Measurements from ENCODE around the gene LACC1. TPM values are rescaled to one million over a fixed set of nuclear protein-coding genes. Genes with fewer than 3 reads are reported as not detected.

Gene LACC1
- total and polyA plus RNA-seq, 2 donors (not counting 3 experiments of a cell fraction or from before 2014, with no cell fraction given): 1.2 to 4.0 TPM

GRCh38 chr13:43908156-43909126, 28.7 kb downstream of the LACC1 start:
- no peaks in the 10 kb centered on the region for H4K20me1 ChIP-seq (replicated peaks; ENCODE audit: control insufficient read depth, extremely low read depth, insufficient read depth, low read length)
- no peaks in the 10 kb centered on the region for H3K4me1 ChIP-seq (ENCODE audit: control insufficient read depth, extremely low read depth, insufficient read depth, low read length)
- no peaks in the 10 kb centered on the region for H3K79me2 ChIP-seq (ENCODE audit: control insufficient read depth, insufficient read depth, low read length)
- no peak overlapping the region for H3K4me2 ChIP-seq (ENCODE audit: insufficient read depth, low read length)
- peaks cover 0 to 11% of the 10 kb centered on the region in 2 experiments for H3K27me3 ChIP-seq (ENCODE audit: control insufficient read depth in 2 of 2, insufficient read depth in 2 of 2, low read length in 2 of 2)
- peak; percentile 33 for FAIRE-seq
- no TSS peak for BruUV-seq (replicated peaks)
- intact Hi-C loops (cut with micrococcal nuclease) (loop anchor here (1.0 to 10.0 kb wide), 5 partner anchors 142 to 1376 kb away; no protein-coding TSS in a partner anchor), dilution Hi-C loops (cut with MboI; ENCODE audit: extremely low pct_ligation_motif_present, low sequenced_read_pairs) (loop anchor here (25.0 kb wide), 1 partner anchor 554 kb away; no protein-coding TSS in a partner anchor)
- ChIA-PET CTCF (interaction anchor here (0.7 to 5.0 kb wide), 26 partner anchors 9 to 1400 kb away, joined by 3 to 51 read pairs (median 4); no protein-coding TSS in a partner anchor), POLR2A (interaction anchor here (1.3 kb wide), 1 partner anchor 528 kb away, joined by 4 read pairs; no protein-coding TSS in a partner anchor)
- no peak overlapping the region for H3K27ac ChIP-seq (ENCODE audit: insufficient read depth, low read depth, low read length)
- H2AFZ ChIP-seq (ENCODE audit: low read depth, low read length): no peak overlapping the region
- H3K9me1 ChIP-seq (replicated peaks; ENCODE audit: control insufficient read depth, extremely low read depth, insufficient read depth, low read length): no peaks in the 10 kb centered on the region
- H3K4me3 ChIP-seq (replicated peaks in 1 of 3; ENCODE audit: insufficient read depth in 1 of 3, low read depth in 1 of 3, low read length in 3 of 3): no peak overlapping the region
- H3K36me3 ChIP-seq (ENCODE audit: control insufficient read depth in 2 of 2, extremely low read depth in 1 of 2, insufficient read depth in 2 of 2, low read length in 2 of 2): no peaks in the 10 kb centered on the region
- peak; percentile 43 for DNase-seq (ENCODE audit: low read depth, low spot score)
- H3K9ac ChIP-seq (replicated peaks; ENCODE audit: extremely low read depth, insufficient read depth, low read length): no peak overlapping the region
- TF ChIP-seq, protein P1, sequence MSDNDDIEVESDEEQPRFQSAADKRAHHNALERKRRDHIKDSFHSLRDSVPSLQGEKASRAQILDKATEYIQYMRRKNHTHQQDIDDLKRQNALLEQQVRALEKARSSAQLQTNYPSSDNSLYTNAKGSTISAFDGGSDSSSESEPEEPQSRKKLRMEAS (IDR thresholded peaks at IDR 0.05; ENCODE audit: insufficient read depth, insufficient read length): no peak
- TF ChIP-seq FOS (IDR thresholded peaks at IDR 0.05; ENCODE audit: borderline replicate concordance, insufficient read depth, low read length): no peak
- no peak for TF ChIP-seq JUN (IDR thresholded peaks at IDR 0.05; ENCODE audit: borderline replicate concordance, insufficient read depth, insufficient read length, low read depth)
- TF ChIP-seq POLR2AphosphoS5 (IDR thresholded peaks at IDR 0.05; ENCODE audit: insufficient read depth, low read depth, low read length): no peak
- no peak for TF ChIP-seq EZH2 (IDR thresholded peaks at IDR 0.05; ENCODE audit: borderline replicate concordance, low read depth, low read length, severe bottlenecking)
- TF ChIP-seq, protein P2, sequence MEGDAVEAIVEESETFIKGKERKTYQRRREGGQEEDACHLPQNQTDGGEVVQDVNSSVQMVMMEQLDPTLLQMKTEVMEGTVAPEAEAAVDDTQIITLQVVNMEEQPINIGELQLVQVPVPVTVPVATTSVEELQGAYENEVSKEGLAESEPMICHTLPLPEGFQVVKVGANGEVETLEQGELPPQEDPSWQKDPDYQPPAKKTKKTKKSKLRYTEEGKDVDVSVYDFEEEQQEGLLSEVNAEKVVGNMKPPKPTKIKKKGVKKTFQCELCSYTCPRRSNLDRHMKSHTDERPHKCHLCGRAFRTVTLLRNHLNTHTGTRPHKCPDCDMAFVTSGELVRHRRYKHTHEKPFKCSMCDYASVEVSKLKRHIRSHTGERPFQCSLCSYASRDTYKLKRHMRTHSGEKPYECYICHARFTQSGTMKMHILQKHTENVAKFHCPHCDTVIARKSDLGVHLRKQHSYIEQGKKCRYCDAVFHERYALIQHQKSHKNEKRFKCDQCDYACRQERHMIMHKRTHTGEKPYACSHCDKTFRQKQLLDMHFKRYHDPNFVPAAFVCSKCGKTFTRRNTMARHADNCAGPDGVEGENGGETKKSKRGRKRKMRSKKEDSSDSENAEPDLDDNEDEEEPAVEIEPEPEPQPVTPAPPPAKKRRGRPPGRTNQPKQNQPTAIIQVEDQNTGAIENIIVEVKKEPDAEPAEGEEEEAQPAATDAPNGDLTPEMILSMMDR (IDR thresholded peaks at IDR 0.05; ENCODE audit: extremely low read depth in 1 of 2, insufficient read depth in 1 of 2, low read depth in 1 of 2, low read length in 2 of 2): peak; percentile 7 to 22
- TF ChIP-seq MYC (IDR thresholded peaks at IDR 0.05; ENCODE audit: low read depth, low read length): no peak
- TF ChIP-seq GATA2 (IDR thresholded peaks at IDR 0.05; ENCODE audit: insufficient read depth, insufficient read length, low read depth, low read length): no peak
- no peaks in the 10 kb centered on the region for H3K9me3 ChIP-seq (replicated peaks; ENCODE audit: control insufficient read depth, insufficient read depth, low read length)
